HFF-Myc (cell line): ENCODE results near the gene ZNF428.
A peak's percentile ranks its signal among the peaks of the same experiment; 100 is the strongest.

Experiments
- DNase-seq: peaks from one replicate; pipeline ENCODE4 v3.0.0-alpha.2; 2011; ENCODE audit warnings: low read depth; ENCODE audit errors: extremely low read depth
- H3K4me3 ChIP-seq: replicated peaks from 2 replicates; pipeline ENCODE4 v1.5.1; 2011; ENCODE audit warnings: low read depth, mild to moderate bottlenecking, control low read depth, low read length
- CTCF ChIP-seq: IDR thresholded peaks from 2 replicates; pipeline ENCODE4 v1.5.1; 2012; ENCODE audit warnings: mild to moderate bottlenecking, low read depth, low read length, control low read depth; ENCODE audit errors: missing control alignments

ZNF428 gene

GRCh38 chr19:43620061-43621001 is 902 bp upstream of the ZNF428 start:
- no peak for DNase-seq
- peak overlapping the region; percentile 68 for H3K4me3 ChIP-seq
- no peak for TF ChIP-seq CTCF

GRCh38 chr19:43618921-43619261 is 538 bp downstream of the ZNF428 start:
- peak overlapping the region; percentile 68 for H3K4me3 ChIP-seq
- no peak for TF ChIP-seq CTCF
- DNase-seq: no peak

- TF ChIP-seq CTCF: no peak
- no peak overlapping the region for H3K4me3 ChIP-seq
- no peak for DNase-seq
These were observed 2.5 kb downstream of the ZNF428 start for GRCh38 chr19:43616954-43617353.

- no peak overlapping the region for H3K4me3 ChIP-seq
- no peak for DNase-seq
- TF ChIP-seq CTCF: no peak
These were observed 3.1 kb downstream of the ZNF428 start for GRCh38 chr19:43616306-43616705.

GRCh38 chr19:43612374-43612773 is 7.1 kb downstream of the ZNF428 start:
- no peak for TF ChIP-seq CTCF
- H3K4me3 ChIP-seq: no peak overlapping the region
- DNase-seq: no peak

GRCh38 chr19:43611788-43612187 is 7.6 kb downstream of the ZNF428 start, which contains the start of gene SRRM5:
TSS of gene SRRM5 (plus strand) at chr19:43612088. CDS start at chr19:43612122, 34 bp downstream.
- no peak for DNase-seq
- H3K4me3 ChIP-seq: no peak within 1 kb of the TSS
- TF ChIP-seq CTCF: no peak
